ENCODE measurements around the gene ENO1. TPM values are rescaled to one million over a fixed set of nuclear protein-coding genes. Genes with fewer than 3 reads are reported as not detected.
A peak's percentile ranks its signal among the peaks of the same experiment; 100 is the strongest.
"Not testable (repeated sequence)": the region's sequence is repeated elsewhere in the genome, so short reads cannot be mapped to it uniquely, and the experiment has no call there.

ENO1 gene
- total RNA-seq, 6 donors from 2014 or later: 259 to 1,187 (median 717) TPM

GRCh38 chr1:8844501-8845006 is 33.9 kb downstream of the ENO1 start:
- no peak overlapping the region for H3K27ac ChIP-seq
- 75 to 81% methylated on average over 5 to 7 of the region's 7 CpGs for WGBS, 2 donors
- DNase-seq: no peak

GRCh38 chr1:8841395-8841794 is 37.1 kb downstream of the ENO1 start:
- H3K4me1 ChIP-seq: peaks cover 0 to 6% (median 4%) of the 10 kb centered on the region in 4 donors
- H3K27ac ChIP-seq: no peak overlapping the region
- H3K27me3 ChIP-seq: no peaks in the 10 kb centered on the region
- DNase-seq (no peak), ATAC-seq (ENCODE audit: low FRiP score in 2 of 2) (no peak)
- H3K36me3 ChIP-seq: no peaks in the 10 kb centered on the region
- WGBS, 2 donors: 79 to 84% methylated on average over 3 of the region's 3 CpGs
- no peaks in the 10 kb centered on the region for H3K9me3 ChIP-seq
- H3K4me3 ChIP-seq: no peak overlapping the region
- TF ChIP-seq POLR2AphosphoS5 (IDR thresholded peaks at IDR 0.05) (no peak), POLR2A (IDR thresholded peaks at IDR 0.05) (no peak), EP300 (IDR thresholded peaks at IDR 0.05) (no peak), CTCF (IDR thresholded peaks at IDR 0.05) (no peak)

More at GRCh38 chr1:8844501-8845006, 33.9 kb downstream of the ENO1 start:
- no peak for TF ChIP-seq EP300 (IDR thresholded peaks at IDR 0.05)
- TF ChIP-seq POLR2AphosphoS5 (IDR thresholded peaks at IDR 0.05): no peak
- no peak for TF ChIP-seq CTCF (IDR thresholded peaks at IDR 0.05)
- TF ChIP-seq POLR2A (IDR thresholded peaks at IDR 0.05): no peak
- Histone ChIP-seq H3K27me3 (no peaks in the 10 kb centered on the region), H3K4me3 (no peak overlapping the region), H3K36me3 (no peaks in the 10 kb centered on the region), H3K4me1 (peaks cover 7 to 19% (median 11%) of the 10 kb centered on the region in 4 donors), H3K9me3 (no peaks in the 10 kb centered on the region)
- no peak for ATAC-seq (ENCODE audit: low FRiP score in 2 of 2)

- Histone ChIP-seq H3K9me3 (no peaks in the 10 kb centered on the region), H3K4me1 (peaks cover 0 to 6% (median 4%) of the 10 kb centered on the region in 4 donors), H3K27me3 (no peaks in the 10 kb centered on the region), H3K27ac (no peak overlapping the region), H3K36me3 (no peaks in the 10 kb centered on the region), H3K4me3 (no peak overlapping the region)
- ATAC-seq (ENCODE audit: low FRiP score in 2 of 2): no peak
- WGBS, 2 donors: 95 to 99% methylated on average over 7 of the region's 7 CpGs
- TF ChIP-seq EP300 (IDR thresholded peaks at IDR 0.05): no peak
- TF ChIP-seq CTCF (IDR thresholded peaks at IDR 0.05): no peak
- no peak for TF ChIP-seq POLR2A (IDR thresholded peaks at IDR 0.05)
- no peak for TF ChIP-seq POLR2AphosphoS5 (IDR thresholded peaks at IDR 0.05)
- DNase-seq: no peak
These were observed 38.5 kb downstream of the ENO1 start for GRCh38 chr1:8839990-8840389.

GRCh38 chr1:8835941-8836643 is 42.4 kb downstream of the ENO1 start:
- Histone ChIP-seq H3K4me3 (no peak overlapping the region), H3K9me3 (no peaks in the 10 kb centered on the region), H3K27me3 (no peaks in the 10 kb centered on the region), H3K4me1 (no peaks in the 10 kb centered on the region), H3K36me3 (no peaks in the 10 kb centered on the region), H3K27ac (no peak overlapping the region)
- no peak for TF ChIP-seq EP300 (IDR thresholded peaks at IDR 0.05)
- no peak for TF ChIP-seq CTCF (IDR thresholded peaks at IDR 0.05)
- TF ChIP-seq POLR2AphosphoS5 (IDR thresholded peaks at IDR 0.05): no peak
- TF ChIP-seq POLR2A (IDR thresholded peaks at IDR 0.05): no peak
- DNase-seq (no peak), ATAC-seq (ENCODE audit: low FRiP score in 2 of 2) (peak in 1 of 2 donors; percentile 19)
- WGBS, 2 donors: 75 to 87% methylated on average over 14 of the region's 14 CpGs

GRCh38 chr1:8831340-8831739 is 47.1 kb downstream of the ENO1 start:
- Histone ChIP-seq H3K4me3 (no peak overlapping the region), H3K9me3 (no peaks in the 10 kb centered on the region), H3K27ac (no peak overlapping the region), H3K36me3 (no peaks in the 10 kb centered on the region), H3K4me1 (peaks cover 0 to 7% (median 0%) of the 10 kb centered on the region in 4 donors), H3K27me3 (no peaks in the 10 kb centered on the region)
- DNase-seq (no peak), ATAC-seq (ENCODE audit: low FRiP score in 2 of 2) (no peak)
- no peak for TF ChIP-seq EP300 (IDR thresholded peaks at IDR 0.05)
- no peak for TF ChIP-seq POLR2A (IDR thresholded peaks at IDR 0.05)
- TF ChIP-seq CTCF (IDR thresholded peaks at IDR 0.05): no peak
- TF ChIP-seq POLR2AphosphoS5 (IDR thresholded peaks at IDR 0.05): no peak
- 58 to 60% methylated on average over 4 of the region's 4 CpGs for WGBS, 2 donors

GRCh38 chr1:8830732-8831131 is 47.8 kb downstream of the ENO1 start:
- not testable (repeated sequence) for H3K27ac ChIP-seq; ATAC-seq (ENCODE audit: low FRiP score in 2 of 2); H3K27me3 ChIP-seq; H3K4me3 ChIP-seq; H3K36me3 ChIP-seq; H3K9me3 ChIP-seq; H3K4me1 ChIP-seq; DNase-seq
- 86 to 87% methylated on average over 10 of the region's 10 CpGs for WGBS, 2 donors

Measured in upper lobe of left lung (tissue), 6 donors.